AG09319 (cell line): ENCODE measurements around the gene ICE2.

Experiments used
- DNase-seq: peaks from one replicate; pipeline ENCODE4 v3.0.0-alpha.2; 2010; ENCODE audit warnings: low read depth; ENCODE audit errors: extremely low read depth
- TF ChIP-seq, protein P1 (sequence below): IDR thresholded peaks from 2 replicates; pipeline ENCODE4 v1.5.1; 2011; ENCODE audit warnings: low read depth, mild to moderate bottlenecking, inconsistent platforms, low read length, moderate library complexity

The ICE2 gene

DNA sequence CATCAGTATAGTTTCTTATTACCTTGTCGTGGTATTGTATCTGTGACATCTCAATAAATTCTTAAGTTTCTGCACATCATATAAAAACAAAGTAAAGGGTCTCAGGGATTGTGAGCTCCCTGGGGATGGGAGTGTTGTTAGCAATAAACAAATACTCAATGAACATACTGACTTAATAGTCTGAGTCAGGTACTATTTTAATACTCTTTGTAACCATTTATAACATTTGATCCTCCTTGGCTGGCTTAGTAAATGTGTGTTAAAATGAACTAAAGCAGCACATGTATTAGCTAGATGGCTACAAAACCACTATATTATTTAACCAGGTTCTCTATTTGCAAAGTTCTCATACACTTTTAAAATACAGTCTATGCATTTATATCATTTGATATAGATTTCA is 1.8 kb downstream of the ICE2 start:
- TF ChIP-seq, protein P1, sequence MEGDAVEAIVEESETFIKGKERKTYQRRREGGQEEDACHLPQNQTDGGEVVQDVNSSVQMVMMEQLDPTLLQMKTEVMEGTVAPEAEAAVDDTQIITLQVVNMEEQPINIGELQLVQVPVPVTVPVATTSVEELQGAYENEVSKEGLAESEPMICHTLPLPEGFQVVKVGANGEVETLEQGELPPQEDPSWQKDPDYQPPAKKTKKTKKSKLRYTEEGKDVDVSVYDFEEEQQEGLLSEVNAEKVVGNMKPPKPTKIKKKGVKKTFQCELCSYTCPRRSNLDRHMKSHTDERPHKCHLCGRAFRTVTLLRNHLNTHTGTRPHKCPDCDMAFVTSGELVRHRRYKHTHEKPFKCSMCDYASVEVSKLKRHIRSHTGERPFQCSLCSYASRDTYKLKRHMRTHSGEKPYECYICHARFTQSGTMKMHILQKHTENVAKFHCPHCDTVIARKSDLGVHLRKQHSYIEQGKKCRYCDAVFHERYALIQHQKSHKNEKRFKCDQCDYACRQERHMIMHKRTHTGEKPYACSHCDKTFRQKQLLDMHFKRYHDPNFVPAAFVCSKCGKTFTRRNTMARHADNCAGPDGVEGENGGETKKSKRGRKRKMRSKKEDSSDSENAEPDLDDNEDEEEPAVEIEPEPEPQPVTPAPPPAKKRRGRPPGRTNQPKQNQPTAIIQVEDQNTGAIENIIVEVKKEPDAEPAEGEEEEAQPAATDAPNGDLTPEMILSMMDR = no peak
- no peak for DNase-seq

DNA sequence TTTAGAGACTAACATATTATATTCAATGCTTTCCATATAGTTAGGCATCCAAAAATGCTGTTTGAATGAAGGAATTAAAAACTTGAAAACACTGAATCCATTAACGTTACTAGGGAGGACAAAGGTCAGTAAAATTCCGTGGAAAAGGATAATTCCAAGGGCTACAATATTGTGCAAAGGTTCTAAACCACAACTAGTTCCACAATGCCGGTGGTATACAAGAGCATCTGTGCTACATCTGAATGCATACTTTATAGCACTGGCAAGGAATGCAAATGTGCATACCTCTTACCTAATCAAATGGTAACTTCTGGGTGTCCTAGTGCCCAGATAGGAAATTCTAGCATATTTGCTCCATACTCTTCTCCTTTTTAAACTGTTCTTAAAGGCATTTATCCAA is 2.2 kb downstream of the ICE2 start:
- TF ChIP-seq, protein P1 = no peak

DNA sequence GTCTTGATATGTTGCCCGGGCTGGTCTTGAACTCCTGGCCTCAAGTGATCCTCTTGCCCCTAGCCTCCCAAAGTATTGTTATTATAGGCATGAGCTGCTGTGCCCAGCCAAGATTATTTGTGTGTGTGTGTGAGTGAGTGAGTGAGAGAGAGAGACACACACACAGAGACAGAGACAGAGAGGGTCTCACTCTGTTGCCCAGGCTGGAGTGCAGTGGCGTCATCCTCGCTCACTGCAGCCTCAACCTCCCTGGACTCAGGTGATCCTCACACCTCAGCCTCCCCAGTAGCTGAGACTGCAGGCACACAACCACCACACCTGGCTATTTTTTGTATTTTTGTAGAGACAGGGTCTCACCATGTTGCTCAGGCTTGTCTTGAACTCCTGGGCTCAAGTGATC is 5.8 kb downstream of the ICE2 start:
- TF ChIP-seq, protein P1 = no peak

More for the DNA sequence above, 2.2 kb downstream of the ICE2 start:
- no peak for DNase-seq

DNA sequence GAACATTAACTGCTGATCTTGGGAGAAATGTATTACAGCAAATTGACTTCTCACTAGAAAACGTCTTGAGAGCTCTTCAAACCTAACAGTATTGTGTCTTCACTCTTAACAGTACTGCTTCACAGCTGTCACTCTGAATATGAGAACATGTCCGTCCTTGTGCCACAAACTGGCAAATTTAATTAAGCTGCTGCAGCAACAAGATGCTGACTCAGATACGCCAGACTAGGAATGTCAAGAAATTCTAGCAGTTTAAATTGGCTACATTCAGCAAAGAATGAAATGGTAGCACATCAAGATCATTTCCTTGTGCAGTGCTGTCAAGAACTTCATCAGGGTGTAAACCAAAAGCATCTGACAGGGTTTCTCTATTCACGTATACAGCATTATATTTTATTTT is 7.6 kb downstream of the ICE2 start:
- DNase-seq = no peak
- TF ChIP-seq, protein P1 = no peak

More for the DNA sequence above, 5.8 kb downstream of the ICE2 start:
- no peak for DNase-seq

DNA sequence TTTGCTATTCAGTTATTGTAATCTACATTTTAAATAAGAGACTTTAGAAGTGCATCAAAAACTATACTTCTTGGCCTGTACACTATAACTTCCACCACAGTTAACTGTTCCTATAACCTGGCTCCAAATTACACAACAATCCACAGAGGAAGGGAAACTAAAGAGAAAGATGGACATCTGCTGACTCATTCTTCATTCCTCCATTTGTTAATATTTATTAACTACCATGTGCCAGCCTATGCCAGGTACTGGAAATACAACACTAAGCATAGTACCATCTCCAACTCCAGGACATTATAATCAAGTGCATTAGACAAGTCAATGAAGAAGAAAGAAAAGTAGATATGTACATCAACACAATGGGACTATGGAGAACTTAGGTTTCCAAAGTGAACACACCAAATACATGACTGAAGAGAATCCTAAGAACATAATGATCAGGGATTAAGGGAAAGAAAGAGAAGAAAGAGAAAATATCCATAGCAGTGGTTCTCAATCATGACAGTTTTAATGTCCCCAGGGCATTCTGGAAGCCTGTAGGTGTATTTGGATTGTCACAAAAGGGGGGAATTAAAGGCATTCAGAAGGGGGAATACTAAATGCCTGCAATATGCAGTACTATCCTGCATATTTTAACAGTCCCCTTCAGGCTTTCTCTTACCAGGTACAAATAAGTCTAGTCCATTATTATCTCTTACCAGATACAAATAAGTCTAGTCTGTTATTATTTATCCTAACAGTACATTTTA is 8.9 kb downstream of the ICE2 start:
- no peak for DNase-seq
- TF ChIP-seq, protein P1 = no peak

- no peak for DNase-seq
- TF ChIP-seq, protein P1 = no peak
Observed at GRCh38 chr15:60464836-60465630, 13.9 kb downstream of the ICE2 start.

- DNase-seq = no peak
- TF ChIP-seq, protein P1 = no peak
Observed at GRCh38 chr15:60462027-60462426, 16.9 kb downstream of the ICE2 start.
